DOHH2 (cell line): ENCODE measurements around the gene PHAX.

Experiments
- H3F3A ChIP-seq: fragments of 200-600 bp; sonication (generic), shearing (Covaris generic); 2 replicates; pipeline ENCODE4 v1.6.0; 2016; ENCODE audit warnings: antibody characterized with exemption, mild to moderate bottlenecking; ENCODE audit not compliant: control insufficient read depth, insufficient read depth
- H3K27ac ChIP-seq: fragments of 200-600 bp; sonication (generic); 2 replicates; pipeline ENCODE4 v1.5.1; 2014; ENCODE audit warnings: low read depth, mild to moderate bottlenecking, low read length, moderate library complexity
- H3K27me3 ChIP-seq: fragments of 200-600 bp; sonication (generic); 2 replicates; pipeline ENCODE4 v1.6.1; 2014; ENCODE audit warnings: mild to moderate bottlenecking, low read length, mixed read lengths; ENCODE audit not compliant: control insufficient read depth
- H3K36me3 ChIP-seq: fragments of 200-600 bp; sonication (generic); 2 replicates; pipeline ENCODE4 v1.6.1; 2014; ENCODE audit warnings: mild to moderate bottlenecking, low read length, moderate library complexity, mixed read lengths; ENCODE audit not compliant: control insufficient read depth
- H3K4me1 ChIP-seq: fragments of 200-600 bp; sonication (generic); 2 replicates; pipeline ENCODE4 v1.6.1; 2014; ENCODE audit warnings: mild to moderate bottlenecking, low read length, mixed read lengths; ENCODE audit not compliant: control insufficient read depth
- H3K4me2 ChIP-seq: fragments of 200-600 bp; sonication (generic); 2 replicates; pipeline ENCODE4 v1.6.0; 2014; ENCODE audit warnings: mild to moderate bottlenecking, low read length, moderate library complexity
- H3K4me3 ChIP-seq: fragments of 200-600 bp; sonication (generic); 2 replicates; pipeline ENCODE4 v1.5.1; 2014; ENCODE audit warnings: mild to moderate bottlenecking, low read length, mixed read lengths
- H3K79me2 ChIP-seq: fragments of 200-600 bp; sonication (generic); 2 replicates; pipeline ENCODE4 v1.6.1; 2014; ENCODE audit warnings: mild to moderate bottlenecking, low read length, mixed read lengths; ENCODE audit not compliant: control insufficient read depth
- H3K9me2 ChIP-seq: fragments of 200-600 bp; sonication (generic); replicated peaks from 2 replicates; pipeline ENCODE4 v1.6.1; 2014; ENCODE audit warnings: mild to moderate bottlenecking, low read length, mixed read lengths; ENCODE audit not compliant: control insufficient read depth
- H3K9me3 ChIP-seq: fragments of 200-600 bp; sonication (generic); 2 replicates; pipeline ENCODE4 v1.6.1; 2014; ENCODE audit warnings: antibody characterized with exemption, low read length, mixed read lengths; ENCODE audit not compliant: control insufficient read depth, insufficient read depth
- H4K20me1 ChIP-seq: fragments of 200-600 bp; sonication (generic); 2 replicates; pipeline ENCODE4 v1.6.0; 2014; ENCODE audit warnings: low read depth, mild to moderate bottlenecking, antibody characterized with exemption, low read length, moderate library complexity; ENCODE audit not compliant: control insufficient read depth, insufficient read depth
- CTCF ChIP-seq: fragments of 200-600 bp; sonication (generic); IDR thresholded peaks from one replicate; pipeline ENCODE4 v1.5.1; 2014; ENCODE audit warnings: antibody characterized with exemption, mild to moderate bottlenecking, low read depth, low read length; ENCODE audit not compliant: poor library complexity, severe bottlenecking
- EZH2phosphoT487 ChIP-seq: fragments of 200-600 bp; sonication (generic); IDR thresholded peaks from 2 replicates; pipeline ENCODE4 v1.6.1; 2017; ENCODE audit warnings: borderline replicate concordance, mild to moderate bottlenecking, antibody characterized with exemption, low read length, moderate library complexity, mixed read lengths

Gene PHAX

GRCh38 chr5:126635585-126635984 lies 34.8 kb downstream of the PHAX start:
- no peak overlapping the region for H3K4me2 ChIP-seq
- no peaks in the 10 kb centered on the region for H3K79me2 ChIP-seq
- no peaks in the 10 kb centered on the region for H3K27me3 ChIP-seq
- no peaks in the 10 kb centered on the region for H3K36me3 ChIP-seq
- H3K9me3 ChIP-seq: no peaks in the 10 kb centered on the region
- H3K4me1 ChIP-seq: no peaks in the 10 kb centered on the region
- TF ChIP-seq EZH2phosphoT487 (no peak), CTCF (no peak)
- no peaks in the 10 kb centered on the region for H3K9me2 ChIP-seq
- H3F3A ChIP-seq: no peaks in the 10 kb centered on the region
- H3K4me3 ChIP-seq: no peak overlapping the region
- no peak overlapping the region for H3K27ac ChIP-seq
- H4K20me1 ChIP-seq: no peaks in the 10 kb centered on the region

- Histone ChIP-seq H4K20me1 (no peaks in the 10 kb centered on the region), H3K27me3 (no peaks in the 10 kb centered on the region), H3F3A (no peaks in the 10 kb centered on the region), H3K4me2 (no peak overlapping the region), H3K27ac (no peak overlapping the region), H3K4me3 (no peak overlapping the region), H3K79me2 (no peaks in the 10 kb centered on the region), H3K9me2 (no peaks in the 10 kb centered on the region), H3K9me3 (no peaks in the 10 kb centered on the region), H3K4me1 (no peaks in the 10 kb centered on the region), H3K36me3 (no peaks in the 10 kb centered on the region)
- no peak for TF ChIP-seq EZH2phosphoT487
- TF ChIP-seq CTCF: no peak
These were observed 36.2 kb downstream of the PHAX start for GRCh38 chr5:126636956-126637355.

- Histone ChIP-seq H3K27ac (no peak overlapping the region), H3F3A (no peaks in the 10 kb centered on the region), H3K9me3 (peaks cover 4% of the 10 kb centered on the region; the same call in 1 of the 2 replicates), H3K4me2 (no peak overlapping the region), H3K4me3 (no peak overlapping the region), H4K20me1 (no peaks in the 10 kb centered on the region), H3K27me3 (no peaks in the 10 kb centered on the region), H3K9me2 (no peaks in the 10 kb centered on the region), H3K36me3 (no peaks in the 10 kb centered on the region), H3K79me2 (no peaks in the 10 kb centered on the region), H3K4me1 (no peaks in the 10 kb centered on the region)
- TF ChIP-seq EZH2phosphoT487 (no peak), CTCF (no peak)
These were observed 40.1 kb downstream of the PHAX start for GRCh38 chr5:126640866-126641265.

GRCh38 chr5:126641387-126641786 lies 40.6 kb downstream of the PHAX start:
- H3K9me3 ChIP-seq: peaks cover 4% of the 10 kb centered on the region; the same call in 1 of the 2 replicates
- H3F3A ChIP-seq: no peaks in the 10 kb centered on the region
- H3K79me2 ChIP-seq: no peaks in the 10 kb centered on the region
- no peak for TF ChIP-seq CTCF
- no peak for TF ChIP-seq EZH2phosphoT487
- H4K20me1 ChIP-seq: no peaks in the 10 kb centered on the region
- H3K27ac ChIP-seq: no peak overlapping the region
- no peak overlapping the region for H3K4me3 ChIP-seq
- H3K4me2 ChIP-seq: no peak overlapping the region
- no peaks in the 10 kb centered on the region for H3K36me3 ChIP-seq
- H3K4me1 ChIP-seq: no peaks in the 10 kb centered on the region
- no peaks in the 10 kb centered on the region for H3K9me2 ChIP-seq
- H3K27me3 ChIP-seq: no peaks in the 10 kb centered on the region
